NCI-H2196 (cell line): ENCODE measurements around the gene DYSF.

Experiments
- DNase-seq: peaks from one replicate; lab custom pipeline; 2025; ENCODE audit not compliant: unreplicated experiment; lab: John Stamatoyannopoulos, UW

Gene DYSF

DNA sequence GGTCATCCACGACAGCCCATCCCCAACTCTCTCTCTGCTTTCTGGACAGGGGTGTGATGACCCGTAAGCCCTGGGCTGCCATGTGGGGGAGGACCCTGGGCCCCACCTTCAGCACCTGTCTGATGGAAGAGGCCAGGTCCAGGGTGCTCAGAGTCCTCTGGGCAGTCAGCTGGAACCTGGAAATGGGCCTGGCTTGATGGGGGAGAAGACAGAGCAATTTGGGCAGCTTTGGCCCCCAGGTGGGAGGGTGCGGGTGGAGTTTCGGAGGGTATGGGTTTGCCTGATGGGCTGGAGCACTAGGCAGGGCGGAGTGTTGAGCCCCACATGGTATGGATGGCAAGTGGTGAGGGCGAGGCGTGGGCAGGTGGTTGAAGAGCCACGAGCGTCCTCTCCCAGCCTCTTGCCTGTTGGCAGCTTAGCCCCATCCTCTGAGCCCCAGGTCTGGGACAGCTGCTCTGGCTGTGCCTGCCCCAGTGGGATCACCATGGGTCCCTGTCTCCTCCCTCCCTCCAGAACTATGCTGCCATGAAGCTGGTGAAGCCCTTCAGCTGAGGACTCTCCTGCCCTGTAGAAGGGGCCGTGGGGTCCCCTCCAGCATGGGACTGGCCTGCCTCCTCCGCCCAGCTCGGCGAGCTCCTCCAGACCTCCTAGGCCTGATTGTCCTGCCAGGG, 232.7 kb downstream of the DYSF start:
- no peak for DNase-seq

DNA sequence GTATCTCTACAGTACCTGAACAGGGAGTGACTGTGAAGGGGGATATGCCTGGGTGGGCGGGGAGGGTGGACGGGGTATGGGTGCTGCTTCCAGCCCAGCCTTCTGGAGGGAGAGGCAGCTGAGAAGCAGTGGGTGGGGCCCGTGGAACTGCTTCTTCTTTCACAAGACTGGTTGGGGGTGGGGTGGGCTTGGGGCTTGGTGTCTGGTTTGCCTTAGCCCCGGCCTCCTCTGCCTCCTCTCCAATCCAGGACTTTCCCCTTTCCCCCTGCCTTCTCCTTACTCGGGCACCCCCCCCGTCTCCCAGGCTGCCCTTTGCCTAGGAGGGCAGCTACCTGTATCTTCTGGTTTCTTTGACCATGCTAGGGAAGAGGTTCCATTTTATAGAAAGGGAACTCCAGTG, 233.4 kb downstream of the DYSF start:
- DNase-seq, result no peak

DNA sequence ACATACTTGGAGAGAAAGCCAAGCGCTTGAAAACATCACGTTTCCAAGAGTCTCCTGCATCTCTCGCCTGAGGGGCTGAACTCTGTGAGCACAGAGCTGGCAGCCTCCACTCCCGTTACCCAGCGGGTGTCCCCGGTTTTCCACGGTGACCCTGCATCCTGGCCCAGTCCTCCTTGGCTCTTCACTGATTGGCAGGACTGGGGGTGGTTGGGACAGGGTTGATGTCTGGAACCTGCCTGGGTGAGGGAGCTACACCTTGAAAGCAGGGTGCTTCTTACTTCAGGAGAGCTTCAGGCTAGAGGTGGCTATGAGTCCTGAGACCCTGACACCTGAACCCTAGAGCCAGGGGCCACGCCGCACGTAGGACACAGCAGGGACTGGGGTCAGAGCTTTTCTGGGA, 234.1 kb downstream of the DYSF start:
- no peak for DNase-seq

DNA sequence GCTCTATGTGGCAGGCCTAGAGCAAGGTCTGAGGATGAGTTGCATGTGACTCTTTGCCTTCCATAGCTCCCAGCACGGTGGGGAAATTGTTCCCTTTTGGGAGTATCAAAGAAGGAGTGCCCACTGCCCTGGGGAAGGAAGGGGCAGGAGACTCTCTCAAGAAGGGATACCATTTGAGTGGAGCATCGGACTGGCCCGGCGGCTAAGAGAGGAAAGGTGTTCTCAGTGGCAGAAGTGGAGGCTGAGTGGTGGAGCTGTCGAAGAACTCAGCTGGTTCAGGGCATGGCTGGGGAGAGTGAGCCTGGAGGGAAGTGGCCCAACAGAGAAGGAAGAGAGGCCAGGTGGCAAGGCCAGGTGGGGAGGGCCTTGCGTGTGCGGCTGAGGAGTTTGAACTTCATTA, 235.2 kb downstream of the DYSF start:
- DNase-seq, result no peak

DNA sequence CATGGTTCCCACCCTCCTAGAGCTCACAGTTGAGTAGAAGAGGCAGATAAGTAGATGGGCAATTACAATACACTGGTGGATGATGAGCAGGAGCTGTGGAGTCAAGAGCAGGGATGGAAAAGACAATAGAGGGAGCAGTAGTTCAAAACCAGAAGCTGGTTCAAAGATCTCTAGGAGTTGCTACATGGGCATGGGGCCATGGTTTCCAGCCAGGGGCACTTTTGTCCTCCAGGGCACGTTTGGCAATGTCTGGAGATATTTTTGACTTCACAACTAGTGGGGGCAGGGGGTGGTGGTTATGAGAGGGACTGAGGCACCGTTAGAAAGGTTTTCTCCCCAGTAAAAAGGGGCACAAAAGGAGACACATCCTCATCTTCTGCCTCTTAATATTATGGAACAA, 236.0 kb downstream of the DYSF start:
- no peak for DNase-seq

DNA sequence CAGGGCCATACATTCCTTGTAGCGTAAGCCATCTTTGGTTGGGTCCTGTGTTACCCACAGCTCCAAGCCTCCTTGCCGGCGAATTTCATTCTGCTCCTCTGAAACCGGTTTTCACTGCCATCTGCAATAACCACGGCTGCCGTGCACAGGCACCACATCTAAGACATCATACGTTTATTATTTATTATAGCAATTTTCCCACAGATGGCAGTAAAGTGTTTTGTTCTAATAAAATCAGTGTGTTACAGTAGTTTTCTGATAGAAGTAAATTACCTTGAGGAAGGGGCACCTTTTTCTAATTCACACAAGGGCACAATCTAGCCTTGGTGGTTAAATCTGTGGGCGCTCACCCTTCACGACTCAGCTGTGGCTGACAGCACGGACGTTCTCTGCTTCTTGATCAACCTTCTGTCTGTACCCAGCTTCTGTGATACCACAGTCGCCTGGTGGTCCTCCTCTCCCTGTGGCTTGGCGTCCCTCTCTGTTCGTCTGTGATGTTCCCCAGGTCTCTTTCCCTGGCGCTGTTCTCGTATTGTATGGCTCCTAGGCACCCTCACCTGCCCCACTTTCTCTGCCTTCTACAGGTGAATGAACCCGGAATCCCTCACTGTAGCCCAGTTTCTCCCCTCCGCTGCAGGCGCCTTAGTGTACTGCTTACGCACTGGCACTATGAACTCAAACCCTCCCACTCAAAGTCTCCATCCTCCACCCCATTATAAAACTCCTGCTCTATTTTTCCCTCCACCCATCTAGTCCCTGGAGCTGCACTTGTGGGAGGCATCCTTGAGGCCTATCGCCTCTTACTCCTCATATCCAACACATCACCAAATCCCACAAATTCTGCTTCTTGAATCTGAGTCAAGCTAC, 236.8 kb downstream of the DYSF start:
- DNase-seq, result no peak

DNA sequence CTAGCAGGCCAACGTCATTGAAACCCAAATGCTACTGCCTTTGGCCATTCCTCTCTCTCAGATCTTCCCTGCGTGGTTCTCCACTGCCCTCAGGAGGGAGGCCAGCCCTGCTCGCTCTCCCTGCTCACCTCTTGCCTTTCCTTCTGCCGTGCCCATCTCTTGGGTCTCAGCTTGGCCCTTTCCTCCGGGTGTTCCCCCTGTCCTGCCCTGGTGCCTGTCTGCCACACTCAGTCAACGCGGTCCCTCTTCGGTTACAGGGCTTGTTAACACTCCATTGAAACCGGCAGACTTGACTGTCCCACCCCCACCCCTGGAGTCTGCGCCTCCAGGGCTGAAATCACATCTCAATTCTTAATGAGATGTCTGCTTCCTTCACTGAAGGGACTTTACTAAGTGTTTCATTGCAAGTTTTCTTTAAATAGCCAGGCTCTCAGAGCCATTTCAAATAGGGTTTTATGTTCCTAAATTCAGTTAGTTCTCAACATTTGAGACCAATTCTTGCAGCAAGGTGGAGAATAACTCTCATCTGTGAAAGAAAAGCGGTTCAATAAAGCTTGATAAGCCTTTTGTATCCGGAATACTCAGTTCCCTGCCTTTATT, 237.6 kb downstream of the DYSF start:
- DNase-seq, result no peak

DNA sequence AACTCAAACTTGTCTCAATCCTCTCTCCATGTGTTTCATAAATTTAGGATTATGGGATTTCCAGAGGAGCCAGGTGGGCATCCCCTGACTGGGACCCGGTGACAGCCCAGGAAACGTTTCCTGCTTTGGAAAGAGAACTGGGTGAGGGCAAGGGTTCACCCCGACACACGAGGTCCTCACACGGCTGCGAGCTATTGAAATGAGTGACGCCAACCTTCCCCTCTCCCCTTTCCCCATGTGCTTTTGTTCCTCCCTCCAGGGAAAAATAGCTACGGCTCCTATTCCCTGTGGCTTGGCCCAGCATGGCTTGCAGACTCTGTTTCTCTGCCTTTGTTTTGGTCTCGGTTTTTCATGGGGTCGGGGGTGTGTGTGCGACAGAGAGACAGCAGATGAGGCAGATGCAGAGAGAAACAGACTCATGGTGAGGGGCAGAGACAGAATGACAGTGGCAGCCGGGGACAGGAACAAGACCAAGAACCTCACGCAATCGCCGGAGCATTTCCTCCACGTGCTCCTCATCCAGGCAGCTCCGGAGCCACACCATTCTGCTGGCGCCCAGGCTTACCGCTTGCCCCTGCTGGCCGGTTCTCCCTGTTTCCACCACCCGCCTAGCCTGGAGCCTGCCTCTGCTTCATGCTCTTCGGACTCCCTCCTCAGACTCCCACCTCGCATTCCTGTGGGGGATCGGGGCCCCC, 238.5 kb downstream of the DYSF start:
- DNase-seq, result no peak

DNA sequence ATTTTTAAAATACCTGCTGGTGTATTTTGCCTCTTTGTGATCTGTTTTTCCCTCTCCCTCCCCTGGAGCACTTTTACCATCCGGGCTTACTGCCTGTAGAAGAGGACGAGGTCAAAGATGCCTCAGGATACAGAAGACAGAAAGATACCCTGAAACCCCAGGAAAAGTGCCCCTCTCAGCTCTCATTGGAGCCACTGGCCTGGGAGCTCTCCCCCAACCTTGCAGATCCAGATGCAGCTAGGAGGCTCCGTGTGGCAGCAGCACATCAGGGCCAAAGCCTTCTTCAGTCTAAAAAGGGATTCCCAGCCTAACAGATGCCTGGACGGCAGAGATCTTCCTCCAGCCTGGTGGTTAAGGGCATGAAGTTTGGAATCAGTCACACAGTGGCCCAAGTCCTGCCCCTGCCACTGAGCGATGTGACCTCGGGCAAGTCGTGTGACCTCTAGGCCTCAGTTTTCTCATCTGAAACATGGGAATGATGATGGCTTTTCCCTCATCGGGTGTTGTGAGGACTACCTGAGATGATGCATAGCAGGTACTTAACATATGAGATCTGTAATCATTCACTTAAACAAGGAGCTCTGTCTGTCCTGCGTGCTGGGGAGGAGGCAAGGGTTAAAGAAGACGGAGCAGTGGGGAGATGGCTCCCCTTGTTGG, 239.4 kb downstream of the DYSF start:
- DNase-seq, result no peak

DNA sequence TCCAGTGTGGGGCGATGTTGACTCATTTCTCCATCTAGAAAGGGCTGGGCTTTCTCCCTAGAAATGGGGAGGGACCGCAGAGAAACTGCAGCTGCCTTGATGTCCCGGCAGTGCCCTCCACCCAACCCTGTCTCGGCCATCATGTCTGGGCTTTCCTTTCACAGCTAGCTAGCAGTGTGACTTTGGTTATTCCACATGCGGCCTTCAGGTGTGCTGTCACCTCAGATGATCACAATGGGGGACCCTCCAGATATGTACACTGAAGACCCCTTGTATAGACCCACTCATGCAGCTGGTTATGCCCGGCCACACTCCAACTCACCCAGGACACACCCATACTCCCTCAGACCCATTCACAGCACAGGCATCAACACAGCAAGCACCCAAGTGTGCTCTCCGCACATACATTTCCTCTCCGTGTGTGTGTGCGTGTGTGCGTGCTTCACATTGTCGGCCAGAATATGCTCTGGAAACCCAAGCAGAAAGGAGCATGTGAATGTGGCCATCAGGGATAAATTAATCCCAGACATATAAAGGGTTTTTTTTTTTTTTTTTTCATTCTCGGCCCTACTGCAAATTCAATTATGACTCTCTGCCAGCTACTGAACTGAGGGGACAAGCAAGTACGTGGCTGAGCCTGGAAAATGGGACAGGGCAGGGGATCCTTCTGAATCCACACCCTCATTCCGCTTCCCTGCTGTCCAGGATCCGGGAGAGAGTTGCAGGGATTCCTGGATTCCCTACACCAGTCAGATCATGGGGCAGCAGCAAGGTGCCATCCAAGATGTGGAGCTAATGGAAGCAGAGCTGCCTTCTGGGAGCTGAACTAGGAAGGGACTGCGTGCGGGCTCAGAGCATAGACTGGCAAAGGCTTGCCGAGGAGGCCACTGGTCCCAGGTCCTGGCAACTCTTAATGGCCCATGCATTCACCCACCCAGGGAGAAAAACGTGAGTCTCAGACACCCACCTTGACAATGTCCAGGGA, 240.2 kb downstream of the DYSF start:
- no peak for DNase-seq

DNA sequence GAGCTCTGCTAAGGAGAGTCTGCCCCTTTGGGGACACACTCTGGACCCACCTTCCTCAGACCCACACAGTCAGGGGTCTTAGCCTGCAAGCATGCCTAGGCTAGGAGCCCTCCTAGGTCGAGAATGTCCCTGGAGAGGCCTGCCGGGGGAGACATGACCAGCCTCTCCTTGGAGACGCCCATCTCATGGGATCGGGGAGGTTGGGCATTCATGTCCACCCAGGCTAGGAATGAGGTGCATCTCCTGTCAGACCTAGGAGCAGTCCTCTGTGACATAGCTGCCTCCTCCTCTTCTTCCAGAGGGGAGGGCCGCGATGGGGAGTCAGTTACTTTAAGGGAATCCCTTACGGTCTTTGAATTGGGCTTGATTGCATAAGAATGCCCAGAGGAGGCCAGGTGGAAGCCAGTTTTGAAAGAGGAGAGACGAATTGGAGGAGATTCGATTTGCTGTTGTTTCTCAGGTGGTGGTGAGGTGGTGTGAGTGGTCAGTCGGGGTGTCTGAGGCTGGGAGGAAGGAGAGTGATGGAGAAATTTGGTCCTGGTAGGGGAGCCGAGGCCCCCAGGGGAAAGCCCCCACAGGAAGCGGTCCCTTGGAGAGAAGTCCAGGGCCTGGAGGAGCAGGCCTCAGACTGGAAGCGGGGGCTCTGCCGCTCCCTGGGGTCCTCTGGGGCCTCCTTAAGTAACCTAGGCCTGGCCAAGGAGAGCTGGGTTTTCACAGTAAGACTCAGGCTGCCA, 241.3 kb downstream of the DYSF start:
- no peak for DNase-seq

DNA sequence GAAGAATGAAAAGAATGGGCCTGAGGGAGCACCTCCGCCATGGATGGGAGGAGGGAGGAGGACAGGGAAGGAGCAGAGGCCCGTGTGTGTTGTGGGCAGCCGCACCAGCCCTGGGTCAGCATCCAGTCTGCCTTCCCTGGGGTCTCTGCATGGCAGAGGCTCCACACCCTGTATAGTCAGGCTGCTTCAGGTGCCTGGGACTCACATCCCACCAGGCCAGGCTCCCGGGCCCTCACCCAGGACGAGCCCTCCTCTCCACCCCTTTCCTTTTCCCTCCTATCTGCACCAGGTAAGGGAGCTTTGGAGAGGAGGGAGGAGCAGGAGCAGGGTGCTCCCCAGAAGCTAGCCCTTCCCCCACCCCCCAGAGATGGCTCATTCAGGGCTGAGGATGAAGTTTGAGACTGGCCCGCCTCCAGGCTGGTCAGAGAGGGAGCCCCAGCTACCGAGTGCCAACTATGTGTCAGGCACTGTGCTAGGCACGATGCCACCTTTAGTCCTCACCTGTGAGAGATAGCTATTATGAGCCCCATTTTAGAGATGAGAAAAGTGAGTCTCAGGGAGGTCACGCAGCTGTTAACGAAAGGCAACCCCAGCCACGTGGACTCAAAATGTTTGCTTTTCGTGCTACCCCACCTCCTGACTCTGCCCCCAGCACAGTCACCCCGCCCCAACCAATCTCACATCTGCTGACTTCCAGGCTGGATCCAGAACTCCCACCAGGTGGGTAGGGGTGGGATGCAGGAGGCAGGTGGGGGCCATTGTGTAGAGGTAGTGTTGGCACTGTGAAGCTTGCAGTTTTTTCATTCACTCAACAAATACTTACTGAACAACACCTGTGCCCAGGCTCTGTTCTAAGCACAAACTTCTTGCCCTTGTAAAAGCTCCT, 242.1 kb downstream of the DYSF start:
- no peak for DNase-seq

DNA sequence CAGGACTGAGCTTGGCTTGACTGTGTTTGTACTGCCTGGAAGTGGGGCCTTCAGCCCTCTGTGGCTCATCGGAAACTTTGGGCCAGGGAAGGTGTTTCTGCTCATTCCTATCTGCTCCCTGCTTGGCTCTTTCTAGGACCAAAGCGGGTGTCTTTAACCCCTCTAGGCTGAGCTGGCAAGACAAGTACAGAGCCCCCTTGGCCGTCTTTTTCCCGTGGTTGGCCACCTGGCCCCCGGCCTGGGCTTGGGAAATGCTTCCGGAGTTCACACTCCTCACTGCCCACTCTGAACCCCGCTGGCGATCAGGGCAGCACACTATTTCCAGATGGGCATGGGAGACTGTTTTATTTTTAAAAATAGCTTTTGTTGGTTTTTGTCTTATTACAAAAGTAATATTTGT, 243.0 kb downstream of the DYSF start:
- DNase-seq, result no peak

DNA sequence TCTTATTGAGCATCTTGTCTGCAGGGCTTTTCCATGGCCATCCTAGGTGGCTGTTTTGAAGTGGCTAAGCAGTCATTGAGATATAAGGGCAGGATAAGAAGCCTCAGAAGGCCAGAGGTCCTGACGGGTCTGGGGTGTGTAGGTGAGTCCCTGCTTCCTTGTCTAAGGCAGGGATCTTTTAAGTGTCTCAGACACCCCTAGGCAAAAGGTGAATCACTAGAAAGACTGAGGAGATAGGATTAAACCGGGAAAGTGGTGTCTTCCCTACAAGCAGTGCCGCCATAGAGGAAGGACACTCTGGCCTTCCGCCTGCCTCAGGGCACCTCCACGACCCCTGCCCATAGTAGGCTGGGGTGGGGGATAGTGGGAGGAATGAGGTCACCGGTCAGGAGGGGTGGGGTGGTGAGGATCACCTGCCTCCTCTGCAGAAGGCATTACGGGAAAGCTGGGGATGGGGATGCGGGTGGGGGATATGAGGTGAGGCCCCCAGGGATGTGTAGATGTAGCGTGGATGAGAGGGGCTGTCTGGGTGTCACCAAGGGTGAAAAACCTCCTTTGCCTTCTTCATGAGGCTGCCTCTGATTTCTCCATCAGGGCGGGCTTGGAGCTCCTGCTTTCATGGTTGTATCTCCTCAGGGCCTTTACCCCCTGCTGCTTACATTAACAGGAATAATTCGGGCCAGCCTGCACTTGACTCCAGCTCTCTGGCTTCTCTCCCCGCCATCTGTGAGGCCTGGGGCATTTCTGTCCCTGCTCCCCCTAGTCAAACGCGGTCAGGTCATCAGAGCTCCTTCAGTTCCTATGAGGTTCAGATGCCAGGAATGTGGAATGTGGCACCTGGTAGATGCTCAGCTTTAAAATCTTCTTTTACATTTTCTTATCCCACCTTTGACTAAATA, 244.0 kb downstream of the DYSF start:
- DNase-seq, result no peak

DNA sequence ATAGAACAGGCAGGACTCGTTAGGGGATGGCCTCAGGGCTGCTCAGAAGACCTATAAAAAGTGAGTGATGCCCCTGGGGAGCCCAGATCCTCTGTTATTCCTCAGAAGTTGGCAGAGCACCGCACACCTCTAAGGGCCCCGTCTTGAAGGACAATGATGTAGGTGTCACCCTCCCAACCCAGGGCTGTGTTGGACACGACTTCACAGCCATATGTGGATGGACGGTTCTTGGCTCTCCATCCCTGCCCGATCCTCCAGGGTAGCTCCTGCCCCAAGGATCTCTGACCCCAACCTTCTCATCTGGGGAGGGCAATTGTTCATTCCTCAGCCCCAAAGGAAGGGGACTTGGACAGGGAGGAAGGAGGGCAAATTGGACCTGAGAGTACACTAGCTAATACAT, 246.1 kb downstream of the DYSF start:
- no peak for DNase-seq

DNA sequence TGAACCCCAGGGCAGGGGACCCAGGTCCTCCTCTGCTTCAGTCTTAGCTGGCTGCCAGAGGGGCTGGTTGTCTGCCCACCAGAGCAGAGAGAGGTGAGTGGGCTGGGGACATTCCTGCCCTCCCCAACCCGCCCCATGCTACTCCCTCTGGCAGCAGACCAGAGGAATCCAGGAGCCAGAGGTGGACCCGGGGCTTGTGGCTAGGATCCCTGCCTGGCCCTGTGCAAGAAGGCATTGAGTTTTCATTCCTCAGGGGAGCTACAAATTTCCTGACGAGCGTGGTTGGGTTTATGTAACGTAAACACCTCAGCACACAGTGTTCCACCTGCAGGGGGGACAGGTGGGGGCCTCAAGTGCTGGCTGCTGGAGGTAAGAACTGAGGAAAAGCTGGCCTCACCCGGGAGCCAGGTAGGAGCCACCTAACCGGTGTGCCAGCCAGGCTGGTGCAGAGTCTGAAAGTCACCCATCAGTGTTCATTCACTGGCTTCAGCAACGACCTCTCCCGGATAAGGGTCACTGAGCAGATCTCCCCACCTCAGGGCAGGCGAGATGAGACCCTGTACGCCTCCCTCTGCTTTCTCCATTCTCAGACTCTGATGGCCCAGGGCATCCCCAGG, 246.8 kb downstream of the DYSF start:
- no peak for DNase-seq
